ENCODE results near the gene ZBTB2. TPM values are rescaled to one million over a fixed set of nuclear protein-coding genes. Genes with fewer than 3 reads are reported as not detected.
"Not testable (repeated sequence)": the region's sequence is repeated elsewhere in the genome, so short reads cannot be mapped to it uniquely, and the experiment has no call there.

Gene ZBTB2
- total RNA-seq, 1 donor from 2014 or later = 11.6 TPM

DNA sequence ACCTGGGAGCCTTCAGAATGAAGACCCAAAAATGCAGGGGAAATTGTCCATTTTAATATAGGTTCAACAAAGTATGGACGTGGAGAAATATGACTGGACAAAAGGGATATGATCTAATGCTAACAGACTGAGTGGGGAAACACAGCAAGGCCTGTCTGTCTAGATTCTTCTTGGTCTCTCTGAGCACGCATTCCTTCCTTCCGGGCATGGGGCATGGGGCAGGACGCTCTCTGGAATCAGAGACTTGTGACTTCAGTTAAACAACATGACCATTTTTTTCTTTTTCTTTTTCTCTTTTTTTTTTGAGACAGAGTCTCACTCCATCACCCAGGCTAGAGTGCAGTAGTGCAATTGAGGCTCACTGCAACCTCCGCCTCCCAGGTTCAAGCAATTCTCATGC lies 31.9 kb downstream of the ZBTB2 start:
- H3K9me3 Mint-ChIP-seq (ENCODE audit: unreplicated experiment) = no peaks in the 10 kb centered on the region
- H3K4me3 Mint-ChIP-seq (ENCODE audit: unreplicated experiment) = no peak overlapping the region
- H3K27me3 Mint-ChIP-seq (ENCODE audit: unreplicated experiment) = no peaks in the 10 kb centered on the region
- H3K36me3 Mint-ChIP-seq (ENCODE audit: low read depth, unreplicated experiment) = peaks cover 4% of the 10 kb centered on the region
- no peak for DNase-seq (ENCODE audit: low spot score)
- no peak overlapping the region for H3K27ac Mint-ChIP-seq (ENCODE audit: unreplicated experiment)
- H3K4me1 Mint-ChIP-seq (ENCODE audit: unreplicated experiment) = peaks cover 2% of the 10 kb centered on the region
- TF ChIP-seq, protein P1, sequence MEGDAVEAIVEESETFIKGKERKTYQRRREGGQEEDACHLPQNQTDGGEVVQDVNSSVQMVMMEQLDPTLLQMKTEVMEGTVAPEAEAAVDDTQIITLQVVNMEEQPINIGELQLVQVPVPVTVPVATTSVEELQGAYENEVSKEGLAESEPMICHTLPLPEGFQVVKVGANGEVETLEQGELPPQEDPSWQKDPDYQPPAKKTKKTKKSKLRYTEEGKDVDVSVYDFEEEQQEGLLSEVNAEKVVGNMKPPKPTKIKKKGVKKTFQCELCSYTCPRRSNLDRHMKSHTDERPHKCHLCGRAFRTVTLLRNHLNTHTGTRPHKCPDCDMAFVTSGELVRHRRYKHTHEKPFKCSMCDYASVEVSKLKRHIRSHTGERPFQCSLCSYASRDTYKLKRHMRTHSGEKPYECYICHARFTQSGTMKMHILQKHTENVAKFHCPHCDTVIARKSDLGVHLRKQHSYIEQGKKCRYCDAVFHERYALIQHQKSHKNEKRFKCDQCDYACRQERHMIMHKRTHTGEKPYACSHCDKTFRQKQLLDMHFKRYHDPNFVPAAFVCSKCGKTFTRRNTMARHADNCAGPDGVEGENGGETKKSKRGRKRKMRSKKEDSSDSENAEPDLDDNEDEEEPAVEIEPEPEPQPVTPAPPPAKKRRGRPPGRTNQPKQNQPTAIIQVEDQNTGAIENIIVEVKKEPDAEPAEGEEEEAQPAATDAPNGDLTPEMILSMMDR (IDR thresholded peaks at IDR 0.05; ENCODE audit: unreplicated experiment) = no peak

DNA sequence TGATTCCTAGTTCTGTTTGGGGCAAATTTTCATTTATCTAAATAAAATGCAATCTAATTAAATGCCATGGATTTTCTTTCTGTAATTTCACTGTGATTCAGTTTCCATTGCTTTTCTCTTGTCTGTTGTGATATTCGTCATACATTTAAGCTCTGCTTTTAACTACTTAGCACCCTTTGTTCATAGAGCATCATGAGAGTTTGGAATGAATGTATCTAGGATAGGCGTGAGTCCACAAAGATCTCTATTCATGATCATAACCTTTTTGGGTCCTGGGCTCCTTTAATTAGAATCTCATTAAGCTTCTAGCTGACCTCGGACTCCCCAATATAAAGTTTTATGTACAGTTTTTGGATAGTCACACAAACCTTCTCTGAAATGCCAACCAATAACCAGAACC lies 32.9 kb downstream of the ZBTB2 start:
- no peak overlapping the region for H3K27ac Mint-ChIP-seq (ENCODE audit: unreplicated experiment)
- no peaks in the 10 kb centered on the region for H3K36me3 Mint-ChIP-seq (ENCODE audit: low read depth, unreplicated experiment)
- TF ChIP-seq, protein P1 (IDR thresholded peaks at IDR 0.05; ENCODE audit: unreplicated experiment) = no peak

DNA sequence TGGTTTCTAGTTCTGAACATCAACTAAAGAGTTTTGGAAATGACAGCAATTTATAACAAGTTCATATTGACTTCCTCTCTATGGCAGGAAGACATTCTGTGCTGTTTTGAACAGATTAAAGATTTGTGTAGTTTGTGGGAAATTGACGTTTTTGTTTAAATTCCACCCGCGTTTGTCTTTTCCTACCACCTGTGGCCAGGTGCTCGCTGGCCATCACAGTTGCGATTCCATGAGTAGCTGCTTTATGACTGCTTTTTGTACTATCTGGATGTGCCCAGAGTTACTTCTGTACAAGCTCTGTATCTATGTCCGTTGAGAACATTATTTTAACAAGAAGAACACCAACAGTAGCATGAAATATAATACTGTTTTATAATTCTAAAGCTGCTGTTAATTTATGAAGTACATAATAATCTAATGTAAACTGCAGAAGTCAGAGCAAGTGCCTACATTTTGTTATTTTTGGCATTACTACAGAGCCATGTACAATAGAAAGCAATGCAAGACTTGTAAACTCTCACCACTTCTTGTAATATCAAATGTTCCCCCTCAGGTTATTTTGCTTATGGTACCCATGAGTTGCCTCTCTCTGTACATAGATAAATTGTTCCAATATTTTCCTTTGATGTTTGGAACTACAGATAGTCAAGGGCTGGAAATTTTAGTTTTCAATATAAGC lies 33.5 kb downstream of the ZBTB2 start:
- TF ChIP-seq, protein P1 (IDR thresholded peaks at IDR 0.05; ENCODE audit: unreplicated experiment) = no peak
- DNase-seq (ENCODE audit: low spot score) = no peak
- H3K4me1 Mint-ChIP-seq (ENCODE audit: unreplicated experiment) = peaks cover 2% of the 10 kb centered on the region
- H3K27me3 Mint-ChIP-seq (ENCODE audit: unreplicated experiment) = no peaks in the 10 kb centered on the region
- no peaks in the 10 kb centered on the region for H3K9me3 Mint-ChIP-seq (ENCODE audit: unreplicated experiment)
- H3K36me3 Mint-ChIP-seq (ENCODE audit: low read depth, unreplicated experiment) = no peaks in the 10 kb centered on the region
- no peak overlapping the region for H3K4me3 Mint-ChIP-seq (ENCODE audit: unreplicated experiment)
- peak overlapping the region; percentile 15 for H3K27ac Mint-ChIP-seq (ENCODE audit: unreplicated experiment)

More for the DNA sequence above, 32.9 kb downstream of the ZBTB2 start:
- DNase-seq (ENCODE audit: low spot score) = no peak
- Mint-ChIP-seq H3K4me1 (ENCODE audit: unreplicated experiment) (peaks cover 2% of the 10 kb centered on the region), H3K9me3 (ENCODE audit: unreplicated experiment) (no peaks in the 10 kb centered on the region), H3K27me3 (ENCODE audit: unreplicated experiment) (no peaks in the 10 kb centered on the region), H3K4me3 (ENCODE audit: unreplicated experiment) (no peak overlapping the region)

DNA sequence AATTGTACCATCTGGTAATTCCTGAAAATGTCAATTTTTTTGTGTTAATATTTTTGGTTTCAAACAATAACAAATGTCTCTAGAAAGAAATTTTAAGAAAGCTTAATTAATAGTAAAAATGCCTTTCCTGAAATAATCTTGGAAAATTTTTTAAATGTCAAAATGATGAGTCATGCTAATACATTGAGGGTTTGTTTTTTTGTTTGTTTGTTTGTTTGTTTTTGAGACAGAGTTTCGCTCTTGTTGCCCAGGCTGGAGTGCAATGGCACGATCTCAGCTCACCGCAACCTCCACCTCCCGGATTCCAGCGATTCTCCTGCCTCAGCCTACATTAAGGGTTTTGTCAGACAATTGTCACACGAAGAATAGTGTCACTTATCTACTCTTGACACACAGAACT lies 34.4 kb downstream of the ZBTB2 start:
- not testable (repeated sequence) for H3K36me3 Mint-ChIP-seq (ENCODE audit: low read depth, unreplicated experiment); DNase-seq (ENCODE audit: low spot score); H3K9me3 Mint-ChIP-seq (ENCODE audit: unreplicated experiment); H3K27ac Mint-ChIP-seq (ENCODE audit: unreplicated experiment); H3K4me3 Mint-ChIP-seq (ENCODE audit: unreplicated experiment); H3K27me3 Mint-ChIP-seq (ENCODE audit: unreplicated experiment); H3K4me1 Mint-ChIP-seq (ENCODE audit: unreplicated experiment)

DNA sequence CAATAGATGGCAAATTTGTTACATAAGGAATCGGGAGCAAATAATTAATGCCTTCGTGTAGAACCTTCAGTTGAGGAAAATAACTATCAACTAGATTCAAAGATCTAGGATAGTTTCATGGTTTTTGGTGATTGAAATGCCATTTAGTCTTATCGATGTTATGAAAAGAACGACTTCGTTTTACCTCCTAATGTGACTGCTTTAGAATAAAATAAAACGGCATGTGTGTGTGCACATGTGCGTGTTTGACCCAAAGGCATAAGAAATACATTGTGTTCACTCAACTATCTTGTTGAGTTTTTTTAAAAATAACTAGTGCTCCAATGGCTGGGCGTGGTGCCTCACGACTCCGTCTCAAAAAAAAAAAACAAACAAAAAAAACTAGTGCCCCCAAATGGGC lies 37.6 kb downstream of the ZBTB2 start:
- H3K4me3 Mint-ChIP-seq (ENCODE audit: unreplicated experiment) = no peak overlapping the region
- peaks cover 2% of the 10 kb centered on the region for H3K27me3 Mint-ChIP-seq (ENCODE audit: unreplicated experiment)
- H3K27ac Mint-ChIP-seq (ENCODE audit: unreplicated experiment) = no peak overlapping the region
- TF ChIP-seq, protein P1 (IDR thresholded peaks at IDR 0.05; ENCODE audit: unreplicated experiment) = no peak
- DNase-seq (ENCODE audit: low spot score) = no peak
- no peaks in the 10 kb centered on the region for H3K9me3 Mint-ChIP-seq (ENCODE audit: unreplicated experiment)
- H3K4me1 Mint-ChIP-seq (ENCODE audit: unreplicated experiment) = peaks cover 6% of the 10 kb centered on the region
- H3K36me3 Mint-ChIP-seq (ENCODE audit: low read depth, unreplicated experiment) = no peaks in the 10 kb centered on the region

Data from endothelial cell (in vitro differentiated cells).